CD4-positive, alpha-beta T cell treated with Interferon alpha-2 for 1 hour (primary cell): Measurements from ENCODE around the gene PHRF1.
"Not testable (repeated sequence)": the region's sequence is repeated elsewhere in the genome, so short reads cannot be mapped to it uniquely, and the experiment has no call there.

Experiments used
- DNase-seq, 2 donors: peaks; one replicate each; pipeline ENCODE4 v3.0.0-alpha.2; 2020 to 2022

PHRF1 gene

DNA sequence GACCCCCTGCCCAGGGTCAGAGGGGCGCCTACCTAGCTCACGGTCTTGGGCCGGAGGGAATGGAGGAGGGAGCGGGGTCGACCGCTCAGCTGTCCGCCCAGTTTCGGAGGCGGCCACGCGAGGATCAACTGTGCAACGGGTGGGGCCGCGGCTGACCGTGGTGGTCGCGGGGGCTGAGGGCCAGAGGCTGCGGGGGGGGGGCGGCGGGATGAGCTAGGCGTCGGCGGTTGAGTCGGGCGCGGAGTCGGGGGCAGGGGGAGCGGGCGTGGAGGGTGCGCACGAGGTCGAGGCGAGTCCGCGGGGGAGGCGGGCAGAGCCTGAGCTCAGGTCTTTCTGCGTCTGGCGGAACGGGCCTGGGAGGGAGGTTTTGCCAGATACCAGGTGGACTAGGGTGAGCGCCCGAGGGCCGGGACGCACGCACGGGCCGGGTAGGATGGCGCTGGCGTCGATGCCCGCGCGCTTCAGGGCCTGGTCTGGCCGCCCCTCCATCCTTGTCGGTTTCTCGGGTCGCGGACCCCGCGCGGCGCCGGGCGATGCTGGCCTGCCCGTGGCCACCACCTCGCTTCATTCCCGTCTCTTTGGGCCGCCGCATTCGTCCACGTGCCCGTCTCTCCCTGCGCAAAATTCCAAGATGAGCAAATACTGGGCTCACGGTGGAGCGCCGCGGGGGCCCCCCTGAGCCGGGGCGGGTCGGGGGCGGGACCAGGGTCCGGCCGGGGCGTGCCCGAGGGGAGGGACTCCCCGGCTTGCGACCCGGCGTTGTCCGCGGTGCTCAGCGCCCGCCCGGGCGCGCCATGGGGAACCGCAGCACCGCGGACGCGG is 60.5 kb downstream of the PHRF1 start, which contains the start of gene DRD4:
Gene DRD4 (plus strand): TSS at position 759 of the 822 bp plus-strand sequence. CDS start 36 bp downstream, at position 795.
- DNase-seq = no peak

DNA sequence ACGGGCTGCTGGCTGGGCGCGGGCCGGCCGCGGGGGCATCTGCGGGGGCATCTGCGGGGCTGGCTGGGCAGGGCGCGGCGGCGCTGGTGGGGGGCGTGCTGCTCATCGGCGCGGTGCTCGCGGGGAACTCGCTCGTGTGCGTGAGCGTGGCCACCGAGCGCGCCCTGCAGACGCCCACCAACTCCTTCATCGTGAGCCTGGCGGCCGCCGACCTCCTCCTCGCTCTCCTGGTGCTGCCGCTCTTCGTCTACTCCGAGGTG is 61.0 kb downstream of the PHRF1 start:
- DNase-seq = no peak

DNA sequence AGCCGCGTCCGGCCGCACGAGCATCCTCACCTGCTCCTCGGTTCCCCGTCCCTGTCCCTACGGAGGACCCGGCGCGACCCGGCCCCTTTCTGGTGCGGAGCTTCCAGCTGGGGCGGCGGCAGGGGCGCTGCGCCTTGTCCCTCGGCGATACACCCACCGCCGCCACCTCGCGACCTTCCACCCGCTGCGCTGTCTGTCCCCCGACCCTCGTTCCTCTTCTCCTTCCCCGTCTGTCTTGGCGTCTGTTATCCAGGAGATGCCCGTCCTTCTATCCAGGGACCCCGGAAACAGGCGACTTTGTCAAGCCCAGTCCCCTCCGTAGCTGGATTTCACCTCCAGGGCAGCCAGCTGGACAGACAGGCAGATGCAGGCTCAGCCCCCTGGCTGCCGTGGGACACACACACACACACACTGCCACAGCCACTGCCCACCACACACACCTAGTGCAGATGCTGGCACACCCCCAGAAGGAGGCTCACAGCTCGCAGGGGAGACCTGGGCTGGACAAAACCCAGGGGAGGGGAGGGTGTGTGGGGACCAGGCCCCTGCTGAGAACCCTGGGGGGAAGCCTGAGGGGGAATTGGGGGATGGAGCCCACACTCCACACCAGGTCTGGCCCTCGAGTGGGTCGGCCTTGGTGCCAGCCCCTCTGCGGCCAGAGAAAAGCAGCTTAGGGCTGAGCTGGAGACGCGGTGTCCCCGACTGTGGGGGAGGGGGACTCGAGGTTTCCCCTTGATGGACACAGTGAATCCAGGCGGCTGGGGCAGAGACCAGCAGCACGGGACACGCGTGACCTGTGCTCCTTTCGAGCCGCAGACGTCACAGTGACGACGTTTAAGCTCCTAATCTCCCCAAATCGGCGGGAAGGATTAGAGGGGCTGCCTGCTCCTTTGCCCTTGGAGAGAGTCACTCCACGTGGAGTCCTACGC is 61.6 kb downstream of the PHRF1 start:
- no peak for DNase-seq

DNA sequence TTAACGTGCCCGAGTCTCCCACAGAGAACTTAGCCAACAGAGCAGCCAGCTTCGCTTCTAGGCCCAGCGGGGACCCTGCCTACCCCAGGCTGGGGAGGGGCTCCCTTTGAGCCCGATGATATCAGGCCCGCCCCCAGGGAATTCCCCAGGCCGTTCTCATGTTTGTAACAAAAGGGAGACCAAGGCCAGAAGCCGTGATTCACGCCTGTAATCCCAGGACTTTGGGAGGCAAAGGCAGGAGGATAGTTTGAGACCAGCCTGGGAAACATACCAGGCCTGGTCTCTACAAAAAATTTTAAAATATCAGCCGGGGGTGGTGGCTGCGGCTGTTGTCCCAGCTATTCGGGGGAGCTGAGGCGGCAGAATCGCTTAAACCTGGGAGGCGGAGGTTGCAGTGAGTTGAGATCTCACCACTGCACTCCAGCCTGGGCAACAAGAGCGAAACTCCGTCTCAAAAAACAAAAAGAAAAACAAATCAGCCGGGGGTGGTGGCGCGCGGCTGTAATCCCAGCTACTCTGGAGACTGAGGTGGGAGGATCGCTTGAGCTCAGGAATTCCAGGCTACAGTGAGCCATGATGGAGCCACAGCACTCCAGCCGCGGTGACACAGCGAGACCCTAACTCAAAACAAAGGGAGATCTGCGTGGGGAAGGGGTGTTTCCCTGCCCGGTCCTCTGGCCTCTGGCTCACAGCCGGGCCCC is 62.5 kb downstream of the PHRF1 start:
- no peak for DNase-seq

DNA sequence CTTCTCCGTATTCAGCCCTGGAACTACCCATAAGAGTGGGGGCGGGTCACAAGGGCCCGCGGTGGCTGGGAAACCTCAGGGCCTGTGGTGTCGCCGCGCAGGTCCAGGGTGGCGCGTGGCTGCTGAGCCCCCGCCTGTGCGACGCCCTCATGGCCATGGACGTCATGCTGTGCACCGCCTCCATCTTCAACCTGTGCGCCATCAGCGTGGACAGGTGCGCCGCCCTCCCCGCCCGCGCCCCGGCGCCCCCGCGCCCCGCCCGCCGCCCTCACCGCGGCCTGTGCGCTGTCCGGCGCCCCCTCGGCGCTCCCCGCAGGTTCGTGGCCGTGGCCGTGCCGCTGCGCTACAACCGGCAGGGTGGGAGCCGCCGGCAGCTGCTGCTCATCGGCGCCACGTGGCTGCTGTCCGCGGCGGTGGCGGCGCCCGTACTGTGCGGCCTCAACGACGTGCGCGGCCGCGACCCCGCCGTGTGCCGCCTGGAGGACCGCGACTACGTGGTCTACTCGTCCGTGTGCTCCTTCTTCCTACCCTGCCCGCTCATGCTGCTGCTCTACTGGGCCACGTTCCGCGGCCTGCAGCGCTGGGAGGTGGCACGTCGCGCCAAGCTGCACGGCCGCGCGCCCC is 63.2 kb downstream of the PHRF1 start:
- no peak for DNase-seq

DNA sequence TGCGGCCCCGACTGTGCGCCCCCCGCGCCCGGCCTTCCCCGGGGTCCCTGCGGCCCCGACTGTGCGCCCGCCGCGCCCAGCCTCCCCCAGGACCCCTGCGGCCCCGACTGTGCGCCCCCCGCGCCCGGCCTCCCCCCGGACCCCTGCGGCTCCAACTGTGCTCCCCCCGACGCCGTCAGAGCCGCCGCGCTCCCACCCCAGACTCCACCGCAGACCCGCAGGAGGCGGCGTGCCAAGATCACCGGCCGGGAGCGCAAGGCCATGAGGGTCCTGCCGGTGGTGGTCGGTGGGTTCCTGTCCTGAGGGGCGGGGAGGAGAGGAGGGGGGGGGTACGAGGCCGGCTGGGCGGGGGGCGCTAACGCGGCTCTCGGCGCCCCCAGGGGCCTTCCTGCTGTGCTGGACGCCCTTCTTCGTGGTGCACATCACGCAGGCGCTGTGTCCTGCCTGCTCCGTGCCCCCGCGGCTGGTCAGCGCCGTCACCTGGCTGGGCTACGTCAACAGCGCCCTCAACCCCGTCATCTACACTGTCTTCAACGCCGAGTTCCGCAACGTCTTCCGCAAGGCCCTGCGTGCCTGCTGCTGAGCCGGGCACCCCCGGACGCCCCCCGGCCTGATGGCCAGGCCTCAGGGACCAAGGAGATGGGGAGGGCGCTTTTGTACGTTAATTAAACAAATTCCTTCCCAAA is 63.9 kb downstream of the PHRF1 start:
- DNase-seq = peak in 1 of 2 donors; percentile 30

DNA sequence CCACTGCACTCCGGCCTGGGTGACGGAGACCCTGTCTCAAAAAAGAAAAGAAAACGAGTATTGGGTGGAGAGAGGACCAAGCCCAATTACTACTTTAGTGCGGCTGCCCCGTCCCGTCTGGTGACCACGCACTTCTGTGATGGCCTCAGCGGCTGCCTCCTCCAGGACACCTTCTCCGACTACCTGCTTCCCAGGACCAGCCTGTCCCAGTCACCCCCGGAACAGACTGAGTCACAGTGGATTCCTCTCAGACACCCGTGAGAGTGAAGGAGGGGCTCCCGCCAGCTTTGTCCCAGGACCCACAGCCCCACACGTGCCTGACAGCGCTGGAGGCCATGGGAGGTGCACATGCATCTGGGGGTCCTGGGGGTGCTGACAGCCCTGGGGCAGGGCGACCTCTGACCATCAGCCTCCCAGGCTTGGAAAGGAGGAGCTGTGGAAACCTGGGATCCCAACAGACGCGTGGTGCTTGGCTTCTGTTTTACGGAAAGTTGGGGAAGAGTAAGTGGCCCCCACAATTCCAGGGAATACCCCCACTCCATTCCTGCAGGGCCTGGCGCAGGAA is 65.6 kb downstream of the PHRF1 start:
- DNase-seq = no peak

- DNase-seq = no peak
Measured at GRCh38 chr11:643366-643765, 67.1 kb downstream of the PHRF1 start.

GRCh38 chr11:643849-644738 is 67.8 kb downstream of the PHRF1 start:
- no peak for DNase-seq

DNA sequence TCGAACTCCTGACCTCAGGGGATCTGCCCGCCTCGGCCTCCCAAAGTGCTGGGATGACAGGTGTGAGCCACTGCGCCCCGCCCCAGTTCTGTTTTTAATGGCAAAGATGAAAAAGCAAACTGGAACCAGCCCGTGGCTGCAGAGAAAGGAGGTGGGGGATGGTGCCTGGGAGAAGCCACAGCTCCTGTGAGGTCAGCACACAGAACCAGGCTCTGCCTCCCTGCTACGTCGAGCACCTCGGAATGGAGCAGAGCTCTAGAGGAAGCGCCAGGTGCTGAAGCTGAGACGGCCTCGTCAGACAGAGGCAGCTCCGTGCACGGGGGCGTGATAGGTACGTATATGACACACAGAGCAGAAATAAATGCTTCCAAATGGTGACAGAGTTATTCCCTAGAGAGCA is 69.3 kb downstream of the PHRF1 start:
- no peak for DNase-seq

- DNase-seq = no peak
Measured at GRCh38 chr11:646214-646613, 69.9 kb downstream of the PHRF1 start.

DNA sequence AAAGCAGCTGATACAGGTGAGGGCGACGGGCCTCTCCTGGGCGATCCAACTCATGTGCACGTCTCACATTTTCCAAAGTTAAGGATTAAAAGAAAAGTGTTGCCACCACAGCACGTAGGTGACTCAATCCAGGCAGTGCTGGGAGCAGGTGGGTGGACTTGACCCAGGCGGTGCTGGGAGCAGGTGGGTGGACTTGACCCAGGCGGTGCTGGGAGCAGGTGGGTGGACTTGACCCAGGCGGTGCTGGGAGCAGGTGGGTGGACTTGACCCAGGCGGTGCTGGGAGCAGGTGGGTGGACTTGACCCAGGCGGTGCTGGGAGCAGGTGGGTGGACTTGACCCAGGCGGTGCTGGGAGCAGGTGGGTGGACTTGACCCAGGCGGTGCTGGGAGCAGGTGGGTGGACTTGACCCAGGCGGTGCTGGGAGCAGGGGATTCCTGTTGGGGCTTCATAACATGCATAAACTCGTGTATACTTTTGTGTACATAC is 71.4 kb downstream of the PHRF1 start:
- DNase-seq = not testable (repeated sequence)

- no peak for DNase-seq
Measured at GRCh38 chr11:650482-650881, 74.2 kb downstream of the PHRF1 start.

DNA sequence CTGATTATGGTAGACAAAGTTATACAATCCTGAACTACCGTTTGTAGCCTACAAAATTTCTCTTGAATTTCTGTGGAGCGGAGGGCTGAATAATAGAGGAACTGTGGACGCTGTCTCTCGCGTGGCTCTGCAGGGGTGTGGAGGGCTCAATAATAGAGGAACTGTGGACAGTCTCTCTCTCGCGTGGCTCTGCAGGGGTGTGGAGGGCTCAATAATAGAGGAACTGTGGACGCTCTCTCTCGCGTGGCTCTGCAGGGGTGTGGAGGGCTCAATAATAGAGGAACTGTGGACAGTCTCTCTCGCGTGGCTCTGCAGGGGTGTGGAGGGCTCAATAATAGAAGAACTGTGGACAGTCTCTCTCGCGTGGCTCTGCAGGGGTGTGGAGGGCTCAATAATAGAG is 76.9 kb downstream of the PHRF1 start:
- not testable (repeated sequence) for DNase-seq

DNA sequence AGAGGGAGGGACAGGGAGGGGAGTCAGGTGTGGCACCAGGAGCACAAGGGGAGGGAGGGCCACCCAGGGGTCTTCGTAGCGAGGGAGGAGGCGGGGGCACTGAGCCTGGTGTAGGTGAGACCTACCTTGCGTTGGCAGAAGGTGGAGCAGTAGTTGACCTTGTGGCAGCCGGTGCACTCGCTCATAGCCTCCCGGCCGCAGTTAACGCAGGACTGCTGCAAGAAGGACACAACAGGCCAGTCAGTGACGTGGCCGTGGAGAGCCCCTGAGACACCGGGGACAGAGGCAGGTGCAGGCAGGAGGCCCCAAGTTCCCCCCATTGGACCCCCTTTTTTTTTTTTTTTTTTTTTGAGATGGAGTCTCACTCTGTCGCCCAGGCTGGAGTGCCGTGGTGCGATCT is 77.6 kb downstream of the PHRF1 start:
- no peak for DNase-seq

DNA sequence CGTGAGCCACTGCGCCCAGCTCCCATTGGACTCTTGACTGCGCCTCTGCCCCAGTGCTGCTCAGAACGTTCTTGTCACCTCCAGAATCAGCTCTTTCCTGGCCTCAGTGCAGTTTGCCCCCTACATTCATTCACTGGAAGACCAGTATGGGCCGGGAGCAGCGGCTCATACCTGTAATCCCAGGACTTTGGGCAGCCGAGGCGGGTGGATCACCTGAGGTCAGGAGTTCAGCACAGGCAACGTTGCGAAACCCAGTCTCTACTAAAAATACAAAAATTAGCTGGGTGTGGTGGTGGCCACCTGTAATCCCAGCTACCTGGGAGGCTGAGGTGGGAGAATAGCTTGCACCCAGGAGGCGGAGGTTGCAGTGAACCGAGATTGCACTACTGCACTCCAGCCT is 78.2 kb downstream of the PHRF1 start:
- not testable (repeated sequence) for DNase-seq

DNA sequence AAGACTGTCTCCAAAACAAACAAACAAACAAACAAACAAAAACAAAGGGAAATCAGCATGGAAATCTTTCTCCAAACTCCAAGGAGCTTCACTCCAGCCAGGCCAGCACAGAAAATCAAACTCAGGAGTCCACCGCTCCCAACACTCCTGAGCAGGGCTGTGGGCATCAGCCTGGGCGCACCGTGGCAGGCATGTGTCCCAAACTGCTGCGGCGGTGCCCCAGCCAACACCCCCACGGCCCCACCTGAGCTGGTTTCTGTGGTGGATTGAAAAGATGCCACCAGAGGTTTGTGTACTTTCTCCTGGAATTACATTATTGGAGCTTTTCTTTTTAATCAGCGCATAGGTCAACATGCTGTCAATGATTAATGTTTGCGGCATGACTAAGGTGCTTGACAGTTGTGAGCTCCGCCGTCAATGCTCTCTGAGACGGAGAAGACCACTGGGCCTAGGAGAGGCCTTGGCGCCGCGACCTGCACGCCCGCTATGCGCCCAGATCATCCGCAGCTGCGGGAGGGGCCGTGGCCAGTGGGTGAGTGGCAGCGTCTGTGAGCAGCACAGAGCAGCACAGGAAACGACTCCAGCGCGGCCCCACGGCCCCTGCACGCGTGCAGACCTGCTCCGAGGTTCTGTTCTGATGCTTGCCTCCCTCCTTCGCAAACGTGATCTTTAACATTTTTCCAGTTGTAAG is 78.9 kb downstream of the PHRF1 start:
- no peak for DNase-seq

- DNase-seq = no peak
Measured at GRCh38 chr11:656426-656825, 80.2 kb downstream of the PHRF1 start.

DNA sequence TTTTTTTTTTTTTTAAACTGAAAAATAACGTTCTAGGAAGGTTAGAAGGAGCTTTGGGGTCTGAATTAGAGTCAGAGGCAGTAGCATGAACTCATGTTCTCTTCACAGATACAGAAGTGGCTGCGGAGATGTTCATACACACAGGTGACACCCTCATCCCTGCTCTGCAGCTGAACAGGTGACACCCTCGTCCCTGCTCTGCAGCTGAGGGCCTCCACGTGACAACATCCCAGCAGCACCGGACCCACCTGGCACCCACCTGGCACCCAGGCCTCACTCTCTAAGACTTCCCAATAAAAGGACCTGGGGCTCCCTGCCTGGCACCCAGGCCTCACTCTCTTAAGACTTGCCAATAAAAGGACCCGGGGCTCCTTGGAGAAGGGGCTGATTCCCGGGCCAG is 80.6 kb downstream of the PHRF1 start:
- no peak for DNase-seq

GRCh38 chr11:657691-658126 is 81.4 kb downstream of the PHRF1 start:
- no peak for DNase-seq
